HFFc6 (cell line): ENCODE data around the gene NAGS. TPM values are rescaled to one million over a fixed set of nuclear protein-coding genes. Genes with fewer than 3 reads are reported as not detected.

ENCODE experiments used
- DNase-seq: peaks from one replicate; pipeline ENCODE4 v3.0.0-alpha.2; 2018
- H3K27ac Mint-ChIP-seq: 2 replicates; pipeline ENCODE4 v1.8.0; 2020; ENCODE audit warnings: mild to moderate bottlenecking, mixed read lengths
- H3K27me3 Mint-ChIP-seq: 2 replicates; pipeline ENCODE4 v1.8.0; 2021; ENCODE audit warnings: mild to moderate bottlenecking, moderate library complexity, mixed read lengths; ENCODE audit not compliant: insufficient read depth
- H3K36me3 Mint-ChIP-seq: 2 replicates; pipeline ENCODE4 v1.8.0; 2021; ENCODE audit warnings: low read depth, mixed read lengths
- H3K4me1 Mint-ChIP-seq: 2 replicates; pipeline ENCODE4 v1.8.0; 2020; ENCODE audit warnings: low read depth, mixed read lengths
- H3K4me3 Mint-ChIP-seq: 2 replicates; pipeline ENCODE4 v1.8.0; 2020; ENCODE audit warnings: mild to moderate bottlenecking, moderate library complexity, mixed read lengths
- H3K9me3 Mint-ChIP-seq: 2 replicates; pipeline ENCODE4 v1.8.0; 2020; ENCODE audit warnings: mild to moderate bottlenecking, mixed read lengths
- total RNA-seq, 6 experiments: library from RNA; stranded (reverse); fragmentation: NEBNext Ultra II Directional; extraction: Animal tissue kit (Norgen Biotek cat#: 25700); gene quantifications; 2 replicates in 1 of 6; 3 replicates in 5 of 6; pipeline ENCODE4 v1.2.3, GENCODE V29; 2021
- TF ChIP-seq, protein P1 (sequence below): fragments of 200-600 bp; sonication (generic); IDR thresholded peaks from 2 replicates; pipeline ENCODE4 v1.5.0; 2021; ENCODE audit warnings: antibody characterized with exemption, mild to moderate bottlenecking

NAGS gene
- total RNA-seq, 6 experiments from 2014 or later: 0.63 to 1.1 (median 0.91) TPM

DNA sequence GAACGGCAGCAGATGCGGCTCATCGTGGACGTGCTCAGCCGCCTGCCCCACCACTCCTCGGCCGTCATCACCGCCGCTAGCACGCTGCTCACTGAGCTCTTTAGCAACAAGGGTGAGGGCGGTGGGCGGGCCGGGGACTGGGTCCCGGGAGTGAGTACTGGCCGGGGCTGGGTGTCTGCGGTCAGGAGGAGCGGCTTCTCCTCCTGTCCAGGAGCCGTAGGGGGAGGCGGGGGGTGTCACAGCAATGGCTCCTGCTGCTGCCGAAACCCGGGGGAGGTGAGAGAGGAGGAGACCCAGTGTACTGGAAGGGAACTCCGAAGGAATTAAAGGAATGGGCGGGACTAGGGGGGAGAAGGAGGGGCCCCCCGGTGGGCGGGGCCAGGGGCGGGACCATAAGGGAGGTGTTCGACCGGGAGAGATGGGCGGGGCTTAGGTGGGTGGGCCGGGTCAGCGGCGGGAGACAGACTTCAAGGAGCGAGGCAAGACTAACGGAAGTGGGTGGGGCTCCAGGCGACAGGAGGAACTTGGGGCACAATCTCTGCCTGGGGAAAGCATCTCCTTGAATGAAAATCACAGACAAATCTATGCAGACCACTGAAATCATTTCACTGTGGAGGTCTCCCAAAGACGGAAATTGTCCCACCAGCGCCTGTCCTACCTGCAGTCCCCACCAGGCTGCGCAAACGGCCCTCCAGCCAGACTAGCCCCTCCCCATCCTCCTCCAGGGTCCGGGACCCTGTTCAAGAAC, 2.4 kb downstream of the NAGS start:
- peak overlapping the region; percentile 84 for H3K27ac Mint-ChIP-seq
- H3K4me1 Mint-ChIP-seq: peaks cover 47% of the 10 kb centered on the region
- TF ChIP-seq, protein P1, sequence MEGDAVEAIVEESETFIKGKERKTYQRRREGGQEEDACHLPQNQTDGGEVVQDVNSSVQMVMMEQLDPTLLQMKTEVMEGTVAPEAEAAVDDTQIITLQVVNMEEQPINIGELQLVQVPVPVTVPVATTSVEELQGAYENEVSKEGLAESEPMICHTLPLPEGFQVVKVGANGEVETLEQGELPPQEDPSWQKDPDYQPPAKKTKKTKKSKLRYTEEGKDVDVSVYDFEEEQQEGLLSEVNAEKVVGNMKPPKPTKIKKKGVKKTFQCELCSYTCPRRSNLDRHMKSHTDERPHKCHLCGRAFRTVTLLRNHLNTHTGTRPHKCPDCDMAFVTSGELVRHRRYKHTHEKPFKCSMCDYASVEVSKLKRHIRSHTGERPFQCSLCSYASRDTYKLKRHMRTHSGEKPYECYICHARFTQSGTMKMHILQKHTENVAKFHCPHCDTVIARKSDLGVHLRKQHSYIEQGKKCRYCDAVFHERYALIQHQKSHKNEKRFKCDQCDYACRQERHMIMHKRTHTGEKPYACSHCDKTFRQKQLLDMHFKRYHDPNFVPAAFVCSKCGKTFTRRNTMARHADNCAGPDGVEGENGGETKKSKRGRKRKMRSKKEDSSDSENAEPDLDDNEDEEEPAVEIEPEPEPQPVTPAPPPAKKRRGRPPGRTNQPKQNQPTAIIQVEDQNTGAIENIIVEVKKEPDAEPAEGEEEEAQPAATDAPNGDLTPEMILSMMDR: peak; percentile 79

GRCh38 chr17:44007346-44008204, 3.2 kb downstream of the NAGS start:
- TF ChIP-seq, protein P1: peak; percentile 38; the same call in 1 of the 2 replicates
- Mint-ChIP-seq H3K4me1 (peaks cover 40% of the 10 kb centered on the region), H3K9me3 (no peaks in the 10 kb centered on the region), H3K27me3 (peaks cover 4% of the 10 kb centered on the region), H3K36me3 (0 out of 2 replicates have a peak, but pooled peaks cover 7% of the 10 kb centered on the region), H3K27ac (peak overlapping the region; percentile 84), H3K4me3 (peak overlapping the region; percentile 90)
- no peak for DNase-seq

More for the DNA sequence above, 2.4 kb downstream of the NAGS start:
- H3K4me3 Mint-ChIP-seq: peak overlapping the region; percentile 90
- H3K9me3 Mint-ChIP-seq: no peaks in the 10 kb centered on the region
- H3K27me3 Mint-ChIP-seq: peaks cover 4% of the 10 kb centered on the region
- peak; percentile 93 for DNase-seq
- 0 out of 2 replicates have a peak, but pooled peaks cover 7% of the 10 kb centered on the region for H3K36me3 Mint-ChIP-seq

DNA sequence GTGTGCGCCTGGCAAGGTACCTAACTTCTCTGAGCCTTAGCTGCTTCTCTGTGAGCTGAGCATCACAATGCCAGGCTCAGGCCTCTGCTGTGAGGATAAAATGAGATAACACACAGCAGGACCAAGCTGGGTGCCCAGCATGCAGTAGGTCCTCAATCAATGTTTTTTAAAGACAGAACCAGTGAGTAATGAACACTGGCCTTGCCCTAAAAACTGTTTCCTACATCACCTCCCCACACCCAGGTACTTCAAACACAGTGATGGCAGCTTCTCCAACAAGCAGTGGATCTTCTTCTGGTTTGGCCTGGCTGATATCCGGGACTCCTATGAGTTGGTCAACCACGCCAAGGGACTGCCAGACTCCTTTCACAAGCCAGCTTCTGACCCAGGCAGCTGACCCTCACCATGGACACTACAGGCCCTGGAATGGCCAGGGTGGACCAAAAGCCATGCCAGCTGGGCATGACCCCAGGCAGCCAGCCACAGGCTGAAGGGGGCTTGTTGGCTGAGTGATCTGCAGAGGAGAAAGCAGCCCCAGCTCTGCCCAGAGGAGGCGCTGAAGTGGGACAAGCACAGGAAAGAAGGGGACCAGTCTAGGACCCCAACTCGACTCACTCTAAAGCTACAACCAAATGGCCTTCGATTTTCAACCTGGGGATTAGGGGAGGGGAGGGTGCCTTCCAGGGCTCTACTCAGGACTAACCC, 3.9 kb downstream of the NAGS start:
- Mint-ChIP-seq H3K27ac (peak overlapping the region; percentile 84; the same call in 1 of the 2 replicates), H3K36me3 (0 out of 2 replicates have a peak, but pooled peaks cover 7% of the 10 kb centered on the region), H3K27me3 (peaks cover 4% of the 10 kb centered on the region), H3K9me3 (no peaks in the 10 kb centered on the region), H3K4me3 (peak overlapping the region; percentile 90), H3K4me1 (peaks cover 44% of the 10 kb centered on the region)
- DNase-seq: no peak
- TF ChIP-seq, protein P1: peak; percentile 27

DNA sequence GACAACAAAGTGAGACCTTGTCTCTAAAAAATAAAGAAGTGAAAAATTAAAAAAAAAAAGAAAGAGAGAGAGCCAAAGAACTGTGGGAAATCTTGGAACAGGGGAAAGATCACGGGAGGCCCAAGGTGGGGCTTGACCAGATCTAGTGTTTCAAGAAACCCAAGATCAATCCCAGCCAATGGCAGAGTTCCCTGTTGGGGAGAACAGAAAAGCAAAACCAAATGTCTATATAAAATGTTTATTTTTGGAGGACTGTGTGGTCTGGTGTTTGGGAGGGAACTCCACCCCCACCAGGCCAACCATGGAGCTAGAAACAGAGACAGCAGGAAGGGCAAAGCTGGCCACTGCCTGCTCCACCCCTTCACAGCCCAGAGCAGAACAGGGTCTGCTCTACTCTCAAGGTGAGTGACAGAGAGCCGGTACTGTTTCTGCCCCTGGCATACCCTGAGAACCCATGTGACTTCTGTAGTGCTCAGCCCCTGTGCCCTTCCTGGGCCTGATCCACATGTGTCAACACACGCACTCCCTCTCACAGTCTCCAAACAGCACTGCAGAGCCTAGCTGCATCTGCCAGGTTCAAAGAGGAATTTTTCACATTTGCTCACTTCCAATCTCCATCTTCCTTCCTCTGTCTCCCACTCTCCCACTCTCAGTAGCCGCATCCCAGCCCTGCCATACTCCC, 6.7 kb downstream of the NAGS start:
- TF ChIP-seq, protein P1: no peak
- Mint-ChIP-seq H3K36me3 (peaks cover 14% of the 10 kb centered on the region; the same call in 1 of the 2 replicates), H3K27me3 (peaks cover 8% of the 10 kb centered on the region), H3K4me3 (no peak overlapping the region), H3K4me1 (peaks cover 55% of the 10 kb centered on the region), H3K9me3 (no peaks in the 10 kb centered on the region), H3K27ac (peak overlapping the region; percentile 0; the same call in 1 of the 2 replicates)
- DNase-seq: no peak

DNA sequence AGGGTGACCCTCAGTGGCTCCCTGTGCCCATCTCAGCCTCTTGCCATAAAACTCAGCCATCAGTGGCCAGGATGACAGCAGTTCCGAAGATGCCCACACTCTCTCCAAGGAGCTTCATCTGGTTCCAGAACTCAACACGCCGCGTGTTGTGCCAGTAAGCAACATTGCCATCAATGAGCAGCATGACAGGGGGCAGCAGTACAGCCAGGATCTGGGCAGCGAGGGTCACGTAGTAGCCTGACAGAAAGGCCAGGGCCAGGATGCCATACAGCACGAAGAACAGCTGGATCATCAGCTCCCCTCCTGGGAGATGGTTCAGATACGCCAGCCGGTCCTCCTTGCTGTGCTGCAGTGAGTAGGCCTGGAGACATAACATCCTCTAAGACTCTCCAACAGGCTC, 7.5 kb downstream of the NAGS start:
- H3K9me3 Mint-ChIP-seq: no peaks in the 10 kb centered on the region
- DNase-seq: no peak
- H3K27ac Mint-ChIP-seq: no peak overlapping the region
- TF ChIP-seq, protein P1: no peak
- H3K36me3 Mint-ChIP-seq: peaks cover 18% of the 10 kb centered on the region
- no peak overlapping the region for H3K4me3 Mint-ChIP-seq
- peaks cover 50% of the 10 kb centered on the region for H3K4me1 Mint-ChIP-seq
- peaks cover 8% of the 10 kb centered on the region for H3K27me3 Mint-ChIP-seq
